Heart right ventricle (tissue), 16 donors: Measurements from ENCODE around the gene HECA. TPM values are rescaled to one million over a fixed set of nuclear protein-coding genes. Genes with fewer than 3 reads are reported as not detected.

Experiments
- ATAC-seq, 8 donors: fragments of 200-7000 bp; cut with Tn5 transposase; one replicate each; pipeline ENCODE4 v1.9.1; 2020; ENCODE audit warnings: mild to moderate bottlenecking in 8 of 8, moderate library complexity in 8 of 8, moderate number of reproducible peaks in 1 of 8
- DNase-seq, 2 donors: peaks; one replicate each; pipeline ENCODE4 v3.0.0-alpha.2; 2020
- H3K27ac ChIP-seq, 10 donors: fragments of 200-600 bp; sonication (generic) in 2 of 10; one replicate each; pipeline versions ENCODE4 v1.5.0 to v1.8.0; 2020 to 2022; ENCODE audit warnings: mild to moderate bottlenecking in 3 of 10
- H3K27me3 ChIP-seq, 7 donors: fragments of 200-600 bp; one replicate each; pipeline ENCODE4 v1.8.0; 2021 to 2022; ENCODE audit warnings: mild to moderate bottlenecking in 2 of 7
- H3K36me3 ChIP-seq, 9 donors: fragments of 200-600 bp; sonication (generic) in 1 of 9; one replicate each; pipeline versions ENCODE4 v1.5.0 to v1.8.0; 2020 to 2022; ENCODE audit warnings: mild to moderate bottlenecking in 2 of 9
- H3K4me1 ChIP-seq, 9 donors: fragments of 200-600 bp; sonication (generic) in 1 of 9; one replicate each; pipeline versions ENCODE4 v1.5.0 to v1.8.0; 2020 to 2022; ENCODE audit warnings: mild to moderate bottlenecking in 4 of 9
- H3K4me3 ChIP-seq, 10 donors: fragments of 200-600 bp; sonication (generic) in 2 of 10; one replicate each; pipeline versions ENCODE4 v1.5.0 to v1.8.0; 2020 to 2022; ENCODE audit warnings: mild to moderate bottlenecking in 7 of 10, moderate library complexity in 2 of 10
- H3K9me3 ChIP-seq, 11 donors: fragments of 200-600 bp in 10 of 11; sonication (generic) in 2 of 11; one replicate each; pipeline versions ENCODE4 v1.5.0 to v1.8.0; 2013 to 2022; ENCODE audit warnings: mild to moderate bottlenecking in 2 of 11, control low read depth in 1 of 11, moderate library complexity in 1 of 11
- CTCF ChIP-seq, 9 donors: fragments of 200-600 bp; sonication (generic) in 2 of 9; IDR thresholded peaks; one replicate each; pipeline versions ENCODE4 v1.5.0 to v1.8.0; 2021 to 2022; ENCODE audit warnings: antibody characterized with exemption in 9 of 9, mild to moderate bottlenecking in 5 of 9, moderate library complexity in 1 of 9
- WGBS, 2 donors: extraction: QIAGEN DNeasy Blood & Tissue Kit; methylation state at CpG; one replicate each; pipeline ENCODE4 v1.1.7; 2013; ENCODE audit warnings: inconsistent platforms in 1 of 2; 5-methylcytosine and 5-hydroxymethylcytosine counted together
- intact Hi-C, 10 donors: fragments of 100-400 bp; cut with DNase I; formaldehyde crosslinking; loops; one replicate each; pipeline versions ENCODE4 v1.11.1 to v1.14.2; 2022
- polyA plus RNA-seq, 2 donors: library from polyadenylated mRNA; stranded (reverse); fragments of 200-250 nt; gene quantifications; one replicate each; pipeline ENCODE4 v1.2.3, GENCODE V29; 2013
- total RNA-seq, 10 donors: library from RNA; stranded (reverse); fragmentation: NEBNext Ultra II Directional in 3 of 10; extraction: Animal tissue kit (Norgen Biotek cat#: 25700) in 3 of 10; gene quantifications; one replicate each; pipeline versions ENCODE4 v1.2.1 to v1.2.4, GENCODE V29; 2021 to 2023
- donor health status: Arrhythmogenic right ventricular cardiomyopathy.
- donor health status: ischemic (EF 13 %, LVEDD 7.1; RV severe dilation, severe dysfunction).
- donor health status: healthy with polysubstance abuse.
- donor health status: DM: no; HTN: yes; CAD: no.
- donor health status: DM: no; HTN: no; CAD: no.
- donor health status: ischemic (EF 25% LVEDD 6.9; RV normal size, moderate dysfunction).
- donor health status: ischemic (EF 25% LVEDD 5.7; RV mildly dilated, moderate dysfunction).
- donor health status: healthy.
- donor health status: DM: yes; HTN: yes; CAD: no.
- donor health status: Ischemic cardiomyopathy.
- donor health status: ischemic (EF 35%, LVEDD 5.7; RV mildly dilated, moderate dysfunction).
- donor health status: nonischemic (EF 11% LVEDD 7.7; RV severe dilation, severe dysfunction).
- donor health status: DM: yes; HTN: yes; CAD: no.
- donor health status: PGD.
- donor health status: ischemic (EF 29% LVEDD 5.4; RV normal size, mild dysfunction).
- donor health status: nonischemic (EF 23%, LVEDD 6.1; RV moderate dilation, normal function).

HECA gene
- total and polyA plus RNA-seq, 12 donors = 8.6 to 70.6 (median 42.8) TPM

- Histone ChIP-seq H3K27me3 (no peaks in the 10 kb centered on the region), H3K36me3 (no peaks in the 10 kb centered on the region), H3K4me1 (peaks cover 0 to 38% (median 6%) of the 10 kb centered on the region in 9 donors), H3K4me3 (no peak overlapping the region), H3K27ac (peak overlapping the region in 1 of 10 donors; percentile 64), H3K9me3 (peaks cover 0 to 4% (median 0%) of the 10 kb centered on the region in 11 donors)
- no peak for TF ChIP-seq CTCF (IDR thresholded peaks at IDR 0.05)
- 88 to 91% methylated on average over 4 of the region's 4 CpGs for WGBS, 2 donors
- no peak for DNase-seq
- intact Hi-C loops = loop anchor here in 5 of 10 donors (5.0 to 10.0 kb wide), 4 partner anchors 90 to 240 kb away; no protein-coding TSS in a partner anchor
- no peak for ATAC-seq
These were observed 7.9 kb upstream of the HECA start for GRCh38 chr6:139126931-139127330.

GRCh38 chr6:139129284-139129683 is 5.6 kb upstream of the HECA start:
- 85 to 95% methylated on average over 1 of the region's 1 CpG for WGBS, 2 donors
- intact Hi-C loops = loop anchor here in 5 of 10 donors (5.0 to 10.0 kb wide), 4 partner anchors 88 to 238 kb away; no protein-coding TSS in a partner anchor
- H3K27me3 ChIP-seq = no peaks in the 10 kb centered on the region
- no peak for TF ChIP-seq CTCF (IDR thresholded peaks at IDR 0.05)
- H3K27ac ChIP-seq = no peak overlapping the region
- peaks cover 0 to 60% (median 13%) of the 10 kb centered on the region in 9 donors for H3K4me1 ChIP-seq
- no peak overlapping the region for H3K4me3 ChIP-seq
- no peaks in the 10 kb centered on the region for H3K36me3 ChIP-seq
- H3K9me3 ChIP-seq = no peaks in the 10 kb centered on the region
- ATAC-seq (no peak), DNase-seq (no peak)

GRCh38 chr6:139131736-139132280 is 3.1 kb upstream of the HECA start:
- no peak overlapping the region for H3K4me3 ChIP-seq
- 57 to 70% methylated on average over 6 of the region's 6 CpGs for WGBS, 2 donors
- intact Hi-C loops = no loop called here
- no peak for TF ChIP-seq CTCF (IDR thresholded peaks at IDR 0.05)
- ATAC-seq = no peak
- peaks cover 0 to 2% (median 0%) of the 10 kb centered on the region in 9 donors for H3K36me3 ChIP-seq
- H3K27ac ChIP-seq = peak overlapping the region in 2 of 10 donors; percentile 7 to 8
- DNase-seq = no peak
- no peaks in the 10 kb centered on the region for H3K9me3 ChIP-seq
- peaks cover 0 to 46% (median 13%) of the 10 kb centered on the region in 9 donors for H3K4me1 ChIP-seq
- H3K27me3 ChIP-seq = no peaks in the 10 kb centered on the region

GRCh38 chr6:139133262-139134063 is 1.4 kb upstream of the HECA start:
- peaks cover 0 to 58% (median 30%) of the 10 kb centered on the region in 9 donors for H3K4me1 ChIP-seq
- 65 to 75% methylated on average over 11 of the region's 11 CpGs for WGBS, 2 donors
- intact Hi-C loops = no loop called here
- H3K27me3 ChIP-seq = no peaks in the 10 kb centered on the region
- peak overlapping the region in 1 of 10 donors; percentile 4 for H3K4me3 ChIP-seq
- H3K27ac ChIP-seq = peak overlapping the region in 8 of 10 donors; percentile 13 to 98 (median 80)
- peaks cover 0 to 8% (median 0%) of the 10 kb centered on the region in 9 donors for H3K36me3 ChIP-seq
- ATAC-seq (no peak), DNase-seq (peak in 1 of 2 donors; percentile 16)
- no peaks in the 10 kb centered on the region for H3K9me3 ChIP-seq
- TF ChIP-seq CTCF (IDR thresholded peaks at IDR 0.05) = peak in 1 of 9 donors; percentile 16
